Stimulated activated naive CD4-positive, alpha-beta T cell treated with Interleukin-2 at 50 U/mL for 16 hours (primary cell): ENCODE data around the gene CSF3.
A peak's percentile ranks its signal among the peaks of the same experiment; 100 is the strongest.

ENCODE experiments used
- DNase-seq: peaks from one replicate; lab custom pipeline; 2025; lab: John Stamatoyannopoulos, UW

CSF3 gene

DNA sequence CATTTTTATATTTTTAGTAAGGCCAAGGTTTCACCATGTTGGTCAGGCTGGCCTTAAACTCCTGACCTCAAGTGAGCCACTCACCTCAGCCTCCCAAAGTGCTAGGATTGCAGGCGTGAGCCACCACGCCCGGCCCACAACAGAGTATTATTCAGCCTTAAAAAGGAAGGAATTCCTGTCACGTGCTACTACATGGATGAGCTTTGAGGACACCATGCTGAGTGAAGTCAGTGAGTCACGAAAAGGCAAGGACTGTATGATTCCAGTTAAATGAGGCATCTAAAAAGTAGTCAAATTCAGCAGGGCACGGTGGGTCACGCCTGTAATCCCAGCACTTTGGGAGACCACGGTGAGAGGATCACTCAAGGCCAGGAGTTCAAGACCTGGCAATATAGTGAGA lies 9.7 kb downstream of the CSF3 start:
- DNase-seq: no peak

GRCh38 chr17:40025559-40025958 lies 10.3 kb downstream of the CSF3 start:
- DNase-seq: no peak

DNA sequence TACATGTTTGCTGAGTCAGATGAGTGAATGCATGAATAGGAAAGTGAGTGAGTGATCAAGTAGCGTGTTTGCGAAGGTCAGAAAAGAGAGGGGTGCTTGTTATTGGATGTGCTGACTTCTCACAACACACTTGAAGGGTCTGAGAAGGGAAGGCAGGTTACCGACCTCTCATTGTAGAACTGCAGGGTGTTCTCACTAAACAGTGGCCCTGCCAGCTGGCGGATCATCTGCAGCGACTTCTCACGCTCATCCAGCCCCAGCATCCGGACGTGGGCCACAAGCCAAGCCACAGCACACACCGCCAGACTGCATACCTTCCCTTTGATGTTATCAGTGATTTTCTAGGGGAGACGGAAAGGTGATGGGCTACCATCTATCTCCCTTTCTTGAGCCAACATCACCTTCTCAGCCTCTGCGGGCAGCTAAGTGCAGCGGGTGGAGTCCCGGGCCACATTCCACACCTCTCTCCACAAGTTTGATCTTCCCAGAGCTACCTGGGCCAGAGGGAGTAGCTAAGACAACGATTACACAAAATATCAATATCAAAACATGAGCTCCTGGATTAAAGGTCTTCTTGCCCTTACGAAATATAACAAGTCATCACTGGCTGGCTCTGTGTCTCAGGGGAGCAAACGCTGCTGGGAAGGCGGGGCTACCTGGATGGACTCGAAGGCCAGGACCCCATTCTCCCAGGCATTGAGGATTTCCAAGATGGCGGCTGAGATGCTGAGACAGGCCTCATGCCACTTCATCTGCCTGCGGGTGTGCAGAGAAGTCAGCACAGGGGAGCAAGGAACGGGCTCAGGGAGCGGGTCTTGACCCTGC lies 11.0 kb downstream of the CSF3 start:
- DNase-seq: peak; percentile 27

GRCh38 chr17:40026816-40027613 lies 11.8 kb downstream of the CSF3 start:
- DNase-seq: peak; percentile 74

- no peak for DNase-seq
These were observed 12.4 kb downstream of the CSF3 start for GRCh38 chr17:40027614-40028012.

DNA sequence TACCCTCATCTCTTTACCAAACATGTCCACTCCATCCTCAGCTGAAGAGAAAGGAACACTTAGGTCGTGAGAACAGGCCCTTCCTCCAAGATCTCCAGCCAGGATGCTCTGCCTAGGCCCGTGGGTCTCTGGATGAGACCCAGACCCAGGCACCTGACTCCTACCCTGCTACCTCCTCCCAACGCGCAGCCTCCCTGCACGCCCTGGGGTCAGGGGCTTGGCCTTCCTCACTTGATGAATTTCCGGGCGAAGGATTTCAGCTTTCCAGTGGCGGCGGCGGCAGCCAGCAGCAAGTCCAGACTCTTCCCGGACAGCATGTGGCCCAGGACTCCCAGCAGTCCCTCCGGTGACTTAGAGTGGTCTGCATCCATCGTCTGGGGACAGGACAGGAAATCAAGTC lies 13.4 kb downstream of the CSF3 start:
- no peak for DNase-seq

GRCh38 chr17:40031706-40032105 lies 16.5 kb downstream of the CSF3 start:
- DNase-seq: no peak

- DNase-seq: no peak
These were observed 17.4 kb downstream of the CSF3 start for GRCh38 chr17:40032322-40033320.

DNA sequence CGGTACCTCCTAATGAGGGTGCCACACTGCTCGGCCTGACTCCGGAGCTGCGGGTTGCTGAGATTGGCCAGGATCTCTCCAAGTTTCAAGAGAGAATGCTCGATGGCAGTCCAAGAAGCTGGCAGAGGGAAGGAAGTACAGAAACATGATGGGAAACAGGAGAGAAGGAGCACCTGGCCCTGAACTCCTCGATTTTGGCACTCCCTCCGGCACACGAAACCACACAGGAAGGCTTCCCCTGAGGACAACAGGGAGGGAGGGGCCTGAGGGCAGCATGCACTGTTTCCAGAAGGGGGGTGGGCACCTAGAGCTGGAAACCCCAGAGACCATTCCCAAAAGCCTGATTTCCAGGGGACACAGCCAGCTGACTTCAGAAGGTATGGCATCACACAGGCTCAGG lies 18.1 kb downstream of the CSF3 start:
- no peak for DNase-seq

- DNase-seq: no peak
These were observed 19.4 kb downstream of the CSF3 start for GRCh38 chr17:40034426-40035161.

- DNase-seq: no peak
These were observed 19.9 kb downstream of the CSF3 start for GRCh38 chr17:40035162-40035559.

DNA sequence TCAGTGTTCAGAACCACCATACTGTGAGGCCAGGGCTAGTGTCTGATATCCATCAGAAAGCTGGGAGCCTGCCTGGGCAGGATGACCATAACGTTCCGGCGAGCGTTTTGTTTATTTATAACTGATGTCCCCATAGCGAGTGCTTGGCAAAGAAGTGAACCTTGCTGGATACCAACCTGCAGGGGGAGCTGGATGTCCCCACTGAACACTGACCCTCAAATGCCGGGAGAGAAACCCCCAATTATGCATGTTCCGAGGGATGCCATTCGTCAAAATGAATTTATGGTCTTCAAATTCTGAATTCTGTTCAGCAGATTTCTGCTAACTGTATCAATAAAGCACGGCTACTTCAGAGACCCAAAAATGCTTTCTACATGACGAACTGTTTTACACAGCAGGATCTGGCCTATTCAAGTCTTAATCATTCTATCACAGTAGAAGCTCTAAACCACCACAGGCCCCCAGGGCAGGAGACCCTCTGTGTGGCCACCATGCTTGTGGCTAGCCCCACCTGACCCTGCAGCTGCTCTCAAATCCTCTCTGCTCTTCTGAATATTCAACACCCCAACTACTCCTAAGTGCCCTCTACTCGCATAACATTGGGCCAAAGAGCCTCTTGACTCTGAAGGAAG lies 23.8 kb downstream of the CSF3 start:
- DNase-seq: no peak

- no peak for DNase-seq
These were observed 26.0 kb downstream of the CSF3 start for GRCh38 chr17:40041196-40041595.

DNA sequence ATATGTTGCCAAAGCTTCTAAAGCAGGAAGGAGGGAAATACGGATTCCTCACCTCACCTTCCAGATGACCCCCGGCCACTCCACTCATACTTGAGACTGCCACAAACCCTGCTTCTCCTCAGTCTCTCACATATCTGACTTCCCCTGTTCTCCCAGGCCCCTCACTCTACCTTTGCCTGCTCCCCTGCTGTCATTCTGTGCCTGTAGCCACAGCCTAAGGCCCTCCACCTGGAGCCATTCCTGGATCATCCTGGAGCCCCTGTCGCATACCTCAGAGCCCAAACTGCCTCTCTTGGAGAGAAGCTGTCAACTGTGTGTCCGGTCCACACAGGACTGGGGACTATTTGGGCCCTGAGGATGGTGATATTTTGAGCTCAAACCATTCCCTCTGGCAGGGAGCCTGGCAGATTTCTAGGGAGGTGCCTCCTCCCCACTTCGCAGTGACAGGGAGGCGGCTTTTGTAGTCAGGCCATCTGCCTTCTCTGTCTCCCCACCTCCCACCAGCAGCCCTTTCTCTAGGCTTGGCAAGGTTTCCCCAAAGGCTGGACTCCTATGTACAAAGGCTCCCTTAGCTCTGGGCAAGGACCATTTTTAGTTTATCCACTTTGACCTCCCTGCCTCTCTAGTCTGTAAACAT lies 41.3 kb downstream of the CSF3 start:
- no peak for DNase-seq

DNA sequence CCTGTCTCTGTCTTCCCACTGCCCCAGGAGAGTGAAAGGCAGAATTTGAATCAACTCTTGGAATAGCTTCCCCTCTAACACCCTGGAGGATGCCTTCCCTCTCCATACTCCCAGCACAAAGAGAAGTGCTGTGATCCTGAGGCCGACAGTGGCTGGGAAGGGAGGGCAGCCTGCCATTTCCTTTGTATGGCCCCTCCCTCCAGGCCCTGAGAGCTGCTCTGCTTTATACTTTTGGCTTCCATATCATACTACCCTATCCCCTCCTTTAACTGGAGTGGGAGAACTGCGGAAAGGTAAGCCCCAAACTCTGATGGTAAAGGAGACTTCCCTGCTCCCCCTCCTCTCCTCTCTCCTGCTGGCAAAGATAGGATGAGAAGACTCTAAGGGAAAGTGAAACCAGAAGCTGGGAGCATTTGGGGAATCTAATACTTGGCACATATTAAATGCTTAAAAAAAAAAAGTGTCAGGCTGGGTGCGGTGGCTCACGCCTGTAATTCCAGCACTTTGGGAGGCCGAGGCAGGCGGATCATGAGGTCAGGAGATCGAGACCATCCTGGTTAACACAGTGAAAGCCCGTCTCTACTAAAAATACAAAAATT lies 43.0 kb downstream of the CSF3 start:
- no peak for DNase-seq

DNA sequence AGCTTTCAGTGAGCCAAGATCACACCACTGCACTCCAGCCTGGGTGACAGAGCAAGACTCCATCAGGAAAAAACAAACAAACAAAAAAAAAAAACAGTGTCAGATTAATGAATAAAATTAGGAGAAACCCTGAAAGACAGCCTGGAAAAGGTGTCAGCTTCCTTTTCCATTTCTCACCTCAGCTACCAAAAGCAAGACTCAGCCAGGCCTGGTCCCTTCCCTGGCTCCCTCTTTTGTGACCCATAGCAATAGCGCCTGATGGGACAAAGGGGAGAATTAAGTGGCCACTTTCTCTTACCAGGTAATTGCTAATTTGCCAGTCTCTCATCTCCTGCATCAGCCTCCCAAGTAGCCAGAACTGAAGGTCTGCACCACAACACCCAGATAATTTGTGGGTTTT lies 43.6 kb downstream of the CSF3 start:
- DNase-seq: no peak

DNA sequence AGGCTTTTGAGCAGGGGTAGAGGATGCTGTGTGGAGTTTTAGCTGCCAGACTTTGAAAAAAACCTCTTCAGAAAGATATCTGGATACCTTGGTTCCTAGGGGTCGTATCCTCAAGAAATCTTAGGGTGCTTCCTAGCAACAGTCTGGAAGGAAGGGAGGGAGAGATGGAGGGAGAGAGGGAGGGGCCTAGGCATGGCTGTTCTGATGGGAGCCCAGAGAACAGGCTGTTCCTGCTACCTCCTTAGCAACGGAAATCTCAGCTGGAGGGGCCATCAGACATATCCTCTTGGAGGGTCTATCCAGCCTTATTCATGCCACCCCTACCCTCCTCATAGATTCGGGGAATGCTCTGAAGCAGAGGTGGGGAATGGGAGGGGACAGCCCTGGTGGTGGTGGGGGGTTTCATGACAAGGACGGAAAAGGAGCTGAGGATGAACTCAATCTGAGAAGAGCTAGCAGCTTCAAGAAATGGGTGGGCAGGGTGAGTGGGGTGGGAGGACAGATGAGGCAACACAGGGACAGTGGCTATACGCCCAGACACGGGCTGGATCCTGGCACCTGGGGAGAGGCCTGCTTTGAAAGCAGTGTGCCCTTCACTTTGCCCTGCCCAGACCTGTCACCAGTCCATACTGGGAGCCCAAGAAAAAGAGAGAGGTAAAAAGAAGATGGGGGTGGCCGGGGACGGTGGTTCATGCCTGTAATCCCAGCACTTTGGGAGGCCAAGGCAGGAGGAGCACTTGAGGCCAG lies 44.7 kb downstream of the CSF3 start:
- no peak for DNase-seq

DNA sequence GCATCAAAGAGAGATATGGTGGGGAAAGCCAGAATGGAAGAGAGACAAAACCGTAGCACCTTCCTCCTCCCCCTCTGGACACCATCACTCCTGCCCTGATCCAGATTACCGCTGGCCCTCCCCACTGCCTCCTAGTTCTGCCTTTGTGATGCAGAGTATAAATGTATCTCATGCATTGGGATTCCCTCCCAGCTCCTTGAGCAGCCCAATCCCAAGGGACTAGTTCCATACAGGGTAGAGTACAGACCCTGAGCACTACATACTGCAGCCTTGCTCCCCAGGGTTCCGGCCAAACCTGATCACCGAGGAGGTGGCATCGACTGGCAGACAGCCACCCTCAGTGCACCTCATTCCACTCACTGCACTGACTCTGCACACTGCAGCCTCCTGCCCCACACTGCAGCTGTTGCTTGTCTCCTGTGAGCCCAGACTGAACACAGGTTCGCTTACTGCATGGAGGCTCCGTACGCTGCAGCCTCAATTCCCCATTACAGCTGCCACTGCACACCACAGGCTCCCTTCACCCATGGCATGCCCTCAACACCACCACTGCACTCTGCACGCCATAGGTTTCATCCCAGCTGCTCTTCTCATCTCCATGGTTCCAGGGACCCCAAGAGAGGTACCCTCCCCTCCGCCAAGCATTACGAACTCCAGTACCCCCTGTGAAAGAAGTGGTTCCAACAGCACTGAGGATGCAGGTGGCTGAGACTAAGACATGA lies 45.8 kb downstream of the CSF3 start:
- DNase-seq: no peak

DNA sequence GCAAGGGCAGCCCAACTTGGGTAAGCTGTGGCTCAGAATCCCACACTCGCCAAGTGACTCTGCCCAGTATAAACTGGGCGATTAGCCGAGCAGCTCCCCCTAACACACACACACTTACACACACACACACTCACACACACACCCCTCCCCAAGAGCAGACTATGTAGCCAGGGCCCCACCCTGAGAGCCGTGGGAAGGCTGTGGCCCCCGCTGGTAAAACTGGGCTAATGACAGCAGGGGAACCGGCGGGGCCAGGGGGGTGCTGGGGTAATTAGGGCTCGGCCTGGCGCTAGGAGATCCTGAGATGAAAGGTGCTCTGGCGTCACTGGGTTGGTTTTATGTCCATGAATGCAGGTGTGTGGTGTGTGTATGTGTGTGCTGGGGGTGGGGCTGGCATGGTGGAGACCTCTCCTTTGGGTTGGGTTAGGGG lies 46.4 kb downstream of the CSF3 start:
- no peak for DNase-seq
